Suppressor macrophage (primary cell): Measurements from ENCODE around the gene MARCHF10.
"Not testable (repeated sequence)": the region's sequence is repeated elsewhere in the genome, so short reads cannot be mapped to it uniquely, and the experiment has no call there.

Source experiments
- DNase-seq, 4 experiments: peaks; one replicate each; pipeline ENCODE4 v3.0.0-alpha.2; 2020 to 2022

Gene MARCHF10

DNA sequence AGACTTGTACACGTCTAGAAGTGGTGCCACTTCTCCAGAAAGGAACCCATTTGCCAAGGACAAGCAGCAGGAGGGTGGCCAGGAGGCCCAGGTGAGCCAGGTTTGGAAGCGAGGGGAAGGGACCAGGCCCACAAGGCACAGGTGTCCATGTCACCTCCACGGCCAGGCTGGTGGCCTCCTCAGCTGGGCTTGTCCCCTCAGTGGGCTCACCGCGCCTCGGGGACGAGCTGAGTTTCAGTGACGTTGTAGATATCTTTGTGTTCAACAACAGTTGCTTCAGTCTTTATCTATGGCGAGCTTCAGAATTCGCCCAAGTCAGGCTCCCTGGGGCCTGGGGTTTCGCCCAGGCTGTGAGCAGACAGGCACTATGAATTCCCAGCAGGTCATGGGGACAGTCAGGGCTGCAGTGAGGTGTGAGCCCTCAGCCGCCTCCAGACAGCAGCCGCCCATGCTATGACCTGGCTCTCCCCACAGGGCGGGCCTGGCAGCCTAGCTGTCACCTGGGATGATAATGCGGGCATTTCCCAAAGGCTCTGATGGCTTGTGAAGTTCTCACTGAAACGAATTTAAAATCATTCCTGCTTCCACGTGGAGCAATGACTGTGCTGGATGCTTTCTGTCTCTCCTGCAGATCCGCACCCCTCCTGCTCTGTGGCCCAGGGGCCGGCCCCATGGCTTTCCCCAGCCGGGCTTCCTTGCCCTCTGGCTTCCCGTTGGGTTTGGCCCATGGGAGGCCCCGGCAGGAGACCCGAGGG, 91.1 kb downstream of the MARCHF10 start:
- DNase-seq, result no peak

DNA sequence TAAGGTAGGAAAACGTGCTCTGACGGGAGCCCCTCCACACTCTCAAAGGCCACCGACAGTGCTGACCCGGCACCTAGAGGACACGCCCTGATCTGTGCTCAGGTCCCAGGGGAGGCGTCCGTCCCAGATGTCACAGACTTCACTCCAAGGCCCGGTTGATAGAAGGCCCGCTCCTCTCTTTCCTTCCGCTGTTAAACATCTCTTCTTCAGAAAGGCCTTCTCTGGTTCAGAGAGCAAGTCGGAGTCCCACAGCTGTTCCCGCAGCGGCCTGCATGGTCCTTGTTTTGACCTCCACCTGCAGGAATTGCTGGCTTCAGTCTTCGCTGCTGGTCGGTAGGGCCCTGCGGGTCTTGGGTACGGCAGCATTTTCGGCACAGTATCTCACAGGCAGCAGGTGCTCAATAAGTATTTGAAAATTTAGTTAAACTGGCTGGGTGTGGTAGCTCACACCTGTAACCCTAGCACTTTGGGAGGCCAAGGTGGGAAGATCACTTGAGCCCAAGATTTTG, 92.2 kb downstream of the MARCHF10 start:
- no peak for DNase-seq

DNA sequence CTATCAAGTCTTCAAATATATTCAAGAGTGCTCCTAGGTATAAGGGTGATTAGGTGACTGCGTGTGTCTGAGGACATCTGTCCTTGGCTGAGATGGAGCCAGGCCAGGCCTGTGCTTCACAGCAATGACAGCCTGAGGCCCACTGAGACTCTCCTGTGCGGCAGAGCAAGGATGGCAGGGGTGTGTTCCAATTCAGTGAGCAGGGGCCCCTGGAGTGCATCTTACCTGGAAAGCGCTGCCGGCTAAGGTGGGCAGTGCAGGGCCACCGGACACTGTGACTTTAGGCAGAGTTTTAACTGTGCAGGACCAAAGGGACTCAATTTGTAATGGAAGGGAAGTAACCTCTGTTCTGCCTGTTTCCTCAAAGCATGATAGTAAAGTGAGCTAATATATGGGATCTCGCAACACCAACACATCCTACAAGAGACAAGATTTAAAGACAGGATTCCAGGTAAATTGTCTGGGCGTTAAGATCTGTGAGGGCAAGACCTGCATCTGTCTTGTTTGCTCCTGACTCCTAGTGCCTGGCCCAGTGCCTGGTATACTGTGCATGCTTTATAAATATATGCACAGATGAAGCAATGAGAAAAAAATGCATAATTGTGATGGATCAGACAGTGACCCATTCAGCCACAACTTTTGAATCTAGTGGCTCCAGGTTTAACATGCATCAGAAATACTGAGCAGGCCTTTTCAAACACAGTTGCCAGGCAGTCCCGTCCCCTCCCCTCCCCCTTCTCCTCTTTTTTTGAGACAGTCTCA, 93.9 kb downstream of the MARCHF10 start:
- DNase-seq, result peak in 2 of 4 experiments; percentile 30 to 35

GRCh38 chr17:62713086-62713881, 94.8 kb downstream of the MARCHF10 start:
- no peak for DNase-seq

DNA sequence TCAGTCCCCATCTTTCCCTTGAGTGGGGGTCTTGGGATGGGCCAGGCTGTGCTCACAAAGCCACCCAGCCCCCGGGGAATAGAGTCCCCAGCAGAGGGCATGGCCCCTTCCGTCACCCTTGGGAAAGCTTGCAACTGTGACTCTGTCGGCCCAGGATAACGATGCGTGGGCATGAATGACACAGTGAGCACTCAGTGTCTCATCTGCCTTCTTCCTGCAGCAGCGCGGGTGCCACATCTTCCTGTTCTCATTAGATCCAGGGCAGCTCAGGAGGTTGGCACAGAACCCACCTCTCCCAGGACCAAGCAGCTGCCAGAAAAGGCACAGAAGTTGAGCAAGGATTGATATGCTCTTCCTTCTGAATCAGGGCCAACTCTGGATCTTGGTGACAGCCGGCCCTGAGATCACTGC, 95.9 kb downstream of the MARCHF10 start:
- no peak for DNase-seq

DNA sequence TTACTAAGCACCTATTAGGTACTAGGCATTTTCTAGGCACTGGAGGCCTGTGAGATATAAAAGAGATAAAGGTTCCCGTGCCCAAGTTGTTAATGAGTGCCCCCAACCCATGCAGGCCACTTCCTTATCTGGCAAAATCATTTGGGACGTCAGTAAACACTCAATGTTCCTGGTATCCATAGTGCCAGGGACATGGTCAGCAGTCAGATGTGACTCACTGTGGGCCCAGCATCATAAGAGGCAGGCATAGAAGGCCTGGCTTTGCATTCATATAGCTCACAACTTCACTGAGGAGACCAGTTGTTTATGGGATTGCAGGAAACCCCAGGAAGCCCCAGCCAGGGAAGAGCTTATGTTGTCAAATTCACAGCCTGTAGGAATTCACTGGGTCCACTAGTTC, 99.5 kb downstream of the MARCHF10 start:
- no peak for DNase-seq

DNA sequence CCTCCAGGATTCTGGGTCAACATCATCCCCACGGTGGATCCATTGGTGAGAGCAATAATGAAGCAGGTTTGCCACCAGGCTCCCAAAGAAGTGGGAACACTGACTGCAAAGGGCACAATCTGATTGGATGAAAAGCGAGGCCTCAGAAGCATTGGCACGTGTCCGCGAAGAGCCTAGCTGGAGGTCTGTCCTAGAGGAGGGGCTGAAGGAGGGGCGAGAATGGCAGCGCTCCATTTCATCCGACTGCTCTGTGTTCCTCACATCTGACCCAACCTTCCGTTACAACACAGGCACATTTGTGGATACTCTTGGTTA, 100.7 kb downstream of the MARCHF10 start:
- no peak for DNase-seq

GRCh38 chr17:62706598-62707424, 101.3 kb downstream of the MARCHF10 start:
- no peak for DNase-seq

DNA sequence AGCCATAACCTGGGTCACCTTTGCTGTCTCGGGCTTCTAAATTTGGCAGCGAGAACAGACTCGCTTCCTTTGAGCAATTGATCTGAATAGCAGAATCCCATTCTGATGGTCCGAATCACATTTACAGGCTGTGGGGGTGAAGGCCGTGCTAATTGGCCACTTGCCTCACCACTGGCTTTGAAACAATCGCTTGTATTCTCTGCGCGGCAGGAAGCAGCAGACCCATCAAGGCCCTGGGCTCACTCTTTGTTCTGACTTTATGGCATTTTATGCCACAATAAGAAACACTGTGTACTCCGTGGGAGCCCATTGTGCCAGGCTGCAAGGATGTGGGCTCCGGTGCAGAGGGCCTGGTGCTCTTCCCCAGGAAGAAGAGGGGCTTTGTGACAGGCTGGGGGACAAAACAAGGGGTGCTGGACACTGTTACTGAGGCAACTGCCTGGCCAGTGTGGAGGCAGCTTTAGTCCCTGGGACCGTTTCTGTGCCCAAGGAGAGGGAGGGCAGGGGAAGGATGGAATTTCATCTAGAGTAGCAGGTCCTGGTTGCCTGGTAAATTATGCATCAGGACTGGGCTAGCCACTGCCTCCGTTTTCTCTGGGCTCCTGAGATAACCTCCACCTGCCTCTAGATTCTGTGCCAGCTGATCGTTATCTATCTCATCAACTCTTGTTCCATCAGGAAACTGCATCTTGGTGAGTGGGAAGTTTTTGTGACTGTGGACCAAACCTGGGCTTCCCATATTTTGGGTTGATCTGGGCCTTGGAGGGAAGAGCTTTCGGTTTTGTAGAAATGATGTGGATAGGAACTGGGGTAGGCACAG, 102.1 kb downstream of the MARCHF10 start:
- DNase-seq, result no peak

DNA sequence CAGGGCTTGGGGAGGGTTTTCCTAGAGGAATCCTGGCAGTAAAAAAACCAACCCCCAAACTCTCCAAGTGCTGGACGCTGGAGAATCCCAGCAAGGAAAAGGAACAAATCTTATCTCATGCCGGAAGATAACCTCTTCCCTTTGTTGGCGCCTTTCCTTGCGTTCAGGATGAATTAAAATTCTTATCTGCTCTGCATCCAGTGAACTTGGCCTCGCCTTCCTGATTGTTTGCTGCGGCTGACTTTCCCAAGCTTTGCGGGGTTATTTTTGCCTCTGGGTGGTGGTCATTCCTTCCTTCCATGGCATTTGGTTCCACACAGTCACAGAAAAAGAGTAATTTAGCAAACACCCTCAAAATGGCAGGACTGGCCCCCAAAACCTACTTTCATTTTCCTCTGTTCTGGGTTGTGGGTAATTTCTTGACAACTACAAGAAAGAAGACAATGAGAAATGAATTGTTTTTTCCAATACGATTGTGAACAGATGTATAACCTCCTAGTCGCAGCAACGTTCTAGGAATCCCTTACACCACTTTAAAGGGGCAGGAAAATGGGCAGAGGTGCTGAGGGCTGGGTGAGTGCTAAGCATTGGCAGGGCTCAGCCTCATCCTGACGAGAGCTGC, 102.8 kb downstream of the MARCHF10 start:
- DNase-seq, result no peak

DNA sequence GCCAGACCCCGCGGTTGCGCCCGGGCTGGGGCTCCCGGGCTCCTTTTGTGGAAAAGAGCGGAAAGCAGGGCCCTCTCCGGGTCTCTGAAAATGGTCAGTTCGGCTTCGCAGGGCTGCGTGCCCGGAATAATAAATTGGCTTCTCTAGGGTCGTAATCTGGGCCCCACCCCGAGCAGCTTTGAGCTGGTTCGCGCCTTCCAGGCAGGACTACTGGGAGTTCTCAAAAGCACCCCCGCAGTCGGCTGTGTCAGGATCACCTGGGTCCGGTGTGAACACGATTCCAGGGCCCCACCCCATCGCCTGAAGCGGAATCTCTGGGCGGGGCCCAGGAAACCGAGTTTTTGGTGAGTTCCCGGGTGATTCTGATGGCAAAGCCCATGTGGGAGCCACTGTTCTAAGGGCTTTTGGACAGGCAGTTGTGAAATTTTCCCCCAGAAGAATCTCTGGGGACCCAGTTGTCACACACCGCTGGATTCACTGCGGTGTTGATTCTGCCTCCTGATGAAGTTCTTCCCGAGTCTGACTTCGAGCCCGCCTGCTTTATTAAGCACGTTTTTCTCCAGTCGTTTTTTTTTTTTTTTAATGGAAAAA, 103.6 kb downstream of the MARCHF10 start:
- peak in 2 of 4 experiments; percentile 37 to 50 for DNase-seq

- DNase-seq, result peak; percentile 73 to 91 (median 86)
These were observed 104.2 kb downstream of the MARCHF10 start for GRCh38 chr17:62703776-62704380.

GRCh38 chr17:62703261-62703775, 104.8 kb downstream of the MARCHF10 start:
- no peak for DNase-seq

DNA sequence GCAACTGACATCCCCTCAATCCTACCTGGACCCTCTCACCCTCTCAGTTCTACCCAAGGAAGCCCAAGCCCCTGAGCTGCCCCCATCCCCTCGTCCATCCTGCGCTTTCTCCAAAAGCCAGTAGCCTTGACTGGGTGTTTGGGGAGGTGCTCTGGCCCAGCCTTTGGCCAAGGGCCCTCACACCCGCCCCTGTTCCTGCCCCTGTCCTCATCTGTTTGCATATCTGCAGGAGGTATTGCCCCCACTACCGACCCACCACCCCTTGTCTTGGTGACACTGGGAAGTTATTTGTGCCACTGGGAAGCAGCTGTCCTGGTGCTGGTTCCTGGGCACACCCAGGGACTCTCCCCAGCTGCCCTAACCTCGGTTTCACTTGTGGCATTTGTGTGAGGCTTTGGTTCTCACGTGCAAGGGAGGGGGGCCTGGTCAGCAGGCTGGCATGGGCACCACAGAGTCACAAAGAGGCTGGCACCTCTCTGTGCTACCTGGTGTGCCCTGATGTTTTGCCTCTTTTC, 105.3 kb downstream of the MARCHF10 start:
- DNase-seq, result no peak

DNA sequence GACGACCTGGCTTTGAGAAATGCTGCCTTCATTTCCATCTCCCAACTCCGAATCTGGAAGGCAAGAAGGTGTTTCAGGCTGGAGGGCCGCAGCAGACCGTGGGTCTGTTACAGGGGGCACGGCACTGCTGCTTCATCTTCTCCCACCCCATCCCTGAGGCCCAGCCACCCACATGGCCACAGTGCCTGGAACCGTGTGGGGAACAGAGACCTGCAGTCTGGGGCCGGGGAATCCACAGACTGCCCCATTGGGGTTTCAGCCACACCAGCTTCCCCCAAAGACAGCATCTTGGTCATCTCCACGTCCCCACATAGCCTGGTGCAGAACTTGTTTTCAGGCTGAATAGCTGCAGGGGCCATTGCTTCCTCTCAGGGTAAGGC, 106.4 kb downstream of the MARCHF10 start:
- DNase-seq, result no peak

GRCh38 chr17:62700964-62701705, 107.0 kb downstream of the MARCHF10 start:
- no peak for DNase-seq

- DNase-seq, result not testable (repeated sequence)
These were observed 109.7 kb downstream of the MARCHF10 start for GRCh38 chr17:62698459-62698858.

GRCh38 chr17:62696726-62697490, 111.2 kb downstream of the MARCHF10 start:
- no peak for DNase-seq
